ENCODE data around the gene ATAD1. TPM values are rescaled to one million over a fixed set of nuclear protein-coding genes. Genes with fewer than 3 reads are reported as not detected.
"Not testable (repeated sequence)": the region's sequence is repeated elsewhere in the genome, so short reads cannot be mapped to it uniquely, and the experiment has no call there.

ATAD1 gene
- total and polyA plus RNA-seq, 4 experiments from 2014 or later: 39.6 to 52.0 (median 44.0) TPM

DNA sequence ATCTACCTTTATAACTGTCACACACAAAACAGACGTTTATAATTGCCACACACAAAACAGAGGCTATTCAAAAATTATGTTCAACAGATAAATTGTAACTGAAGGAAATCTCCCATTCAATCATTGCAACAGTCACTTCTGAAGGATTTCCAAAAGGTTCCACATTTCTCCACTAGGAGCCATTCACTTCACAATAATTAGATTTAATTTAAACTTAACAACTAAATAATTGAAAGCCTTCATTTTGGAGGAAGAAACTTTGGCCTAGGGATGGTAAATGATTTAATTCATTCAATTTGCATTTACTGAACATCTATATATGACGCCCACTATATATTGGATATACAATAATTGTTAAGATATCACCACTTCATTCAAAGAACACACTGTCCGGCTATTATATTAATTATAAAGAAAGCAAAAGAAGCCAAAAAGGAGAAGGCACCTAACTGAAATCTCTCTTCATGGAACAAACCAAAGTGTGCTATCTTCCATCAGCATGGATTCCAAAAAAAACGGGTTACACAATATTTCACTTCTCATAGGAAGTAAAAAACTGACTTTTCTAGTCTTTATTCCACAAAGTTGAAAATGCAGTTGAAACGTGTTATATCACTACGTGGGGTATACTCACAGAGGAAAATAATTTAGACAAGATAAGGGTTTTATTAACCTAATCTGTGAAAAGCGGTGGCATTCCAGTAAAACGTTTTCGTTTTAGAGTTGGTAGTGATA, 1.7 kb downstream of the ATAD1 start:
- H3K27me3 Mint-ChIP-seq: no peaks in the 10 kb centered on the region
- CTCF ChIA-PET (ENCODE audit: partially characterized antibody): interaction anchor here (0.9 to 1.4 kb wide), 2 partner anchors 43 to 573 kb away, joined by 3 read pairs; no protein-coding TSS in a partner anchor
- peak overlapping the region; percentile 88 to 98 (median 94) for H3K4me3 Mint-ChIP-seq
- intact Hi-C loops (cut with micrococcal nuclease): loop anchor here (10.0 kb wide), 2 partner anchors 1598 to 1828 kb away; partner anchors contain the start of genes IFIT5 and PANK1
- Histone ChIP-seq H3K4me3 (ENCODE audit: low read length in 2 of 2) (no peak overlapping the region), H3K9me3 (ENCODE audit: control insufficient read depth in 1 of 2, low read length in 2 of 2) (no peaks in the 10 kb centered on the region), H3K4me1 (ENCODE audit: insufficient read depth, low read length) (peaks cover 46% of the 10 kb centered on the region), H3K27me3 (ENCODE audit: insufficient read depth, low read length) (no peaks in the 10 kb centered on the region), H3K36me3 (ENCODE audit: insufficient read depth, low read length) (no peaks in the 10 kb centered on the region), H3K27ac (ENCODE audit: low read depth, low read length) (peak overlapping the region; percentile 94)
- H3K36me3 Mint-ChIP-seq: peaks cover 12 to 28% of the 10 kb centered on the region in 2 donors
- no peaks in the 10 kb centered on the region for H3K9me3 Mint-ChIP-seq
- no peak for DNase-seq
- H3K4me1 Mint-ChIP-seq: peaks cover 32 to 51% (median 41%) of the 10 kb centered on the region in 4 donors
- H3K27ac Mint-ChIP-seq: peak overlapping the region in 6 of 7 donors; percentile 6 to 98 (median 68)
- POLR2A ChIA-PET (ENCODE audit: partially characterized antibody): interaction anchor here (1.3 kb wide), 1 partner anchor 767 kb away, joined by 4 read pairs; the partner anchor contains the start of gene RNLS

DNA sequence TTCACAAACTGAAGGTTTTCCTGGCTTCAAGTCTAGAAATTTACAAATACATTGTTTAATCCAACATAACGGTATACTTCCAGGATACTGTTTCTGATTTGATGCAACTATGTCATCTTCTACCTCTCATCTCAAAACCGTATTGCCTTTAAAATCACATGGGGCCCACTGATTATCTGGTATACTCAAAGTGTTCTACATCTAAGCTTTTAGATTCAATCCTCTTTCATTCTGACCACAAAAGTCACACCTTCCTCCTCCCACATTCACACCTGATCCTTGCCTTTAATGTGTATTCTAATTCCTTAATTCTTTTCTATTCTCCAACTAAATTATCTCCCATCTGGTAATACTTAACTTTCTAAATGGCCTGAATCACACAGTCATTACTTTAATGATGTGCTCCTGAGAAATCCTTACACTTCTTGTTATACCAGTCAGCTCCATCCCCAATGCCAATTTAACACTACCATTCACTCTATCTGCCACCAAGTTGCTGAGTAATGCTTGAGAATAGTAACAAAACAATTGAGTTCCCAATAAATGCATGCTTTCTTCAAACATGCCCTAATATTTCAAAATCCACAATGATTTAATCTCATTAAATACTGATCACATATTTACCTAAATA, 13.0 kb downstream of the ATAD1 start:
- no peak for DNase-seq

DNA sequence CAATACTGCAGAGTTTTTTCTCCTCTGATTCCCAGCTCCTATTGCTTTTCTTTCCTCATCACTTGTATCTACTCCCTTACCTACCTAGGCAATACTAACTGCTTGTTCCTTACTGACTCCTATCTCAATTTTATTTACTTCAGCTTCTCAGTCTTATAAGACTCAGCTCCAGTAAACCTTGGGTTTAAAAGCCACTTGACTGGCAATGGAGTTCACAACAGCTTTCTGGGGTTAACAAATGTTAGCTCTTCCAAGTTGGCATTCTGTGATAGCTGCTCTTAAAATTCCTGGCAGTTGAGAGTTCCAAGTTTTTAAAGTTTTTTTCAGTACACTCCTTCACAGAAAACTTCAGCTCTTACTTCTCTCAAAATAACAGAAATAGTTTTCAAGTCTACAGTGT, 14.2 kb downstream of the ATAD1 start:
- Mint-ChIP-seq H3K27me3 (no peaks in the 10 kb centered on the region), H3K4me3 (peak overlapping the region in 1 of 8 donors; percentile 27), H3K27ac (no peak overlapping the region), H3K36me3 (peaks cover 63 to 76% of the 10 kb centered on the region in 2 donors), H3K9me3 (peaks cover 0 to 16% (median 11%) of the 10 kb centered on the region in 8 donors), H3K4me1 (peaks cover 39 to 42% (median 41%) of the 10 kb centered on the region in 4 donors)
- Histone ChIP-seq H3K27me3 (ENCODE audit: insufficient read depth, low read length) (no peaks in the 10 kb centered on the region), H3K36me3 (ENCODE audit: insufficient read depth, low read length) (no peaks in the 10 kb centered on the region), H3K9me3 (ENCODE audit: control insufficient read depth in 1 of 2, low read length in 2 of 2) (no peaks in the 10 kb centered on the region), H3K27ac (ENCODE audit: low read depth, low read length) (no peak overlapping the region), H3K4me3 (ENCODE audit: low read length in 2 of 2) (no peak overlapping the region), H3K4me1 (ENCODE audit: insufficient read depth, low read length) (peaks cover 18% of the 10 kb centered on the region)
- ChIA-PET CTCF (ENCODE audit: partially characterized antibody) (interaction anchor here (1.5 kb wide), 1 partner anchor 15 kb away, joined by 4 read pairs; the partner anchor contains the start of gene ATAD1), POLR2A (ENCODE audit: partially characterized antibody) (interaction anchor here (1.3 kb wide), 1 partner anchor 11 kb away, joined by 3 read pairs; no protein-coding TSS in a partner anchor)
- intact Hi-C loops (cut with micrococcal nuclease): no loop called here
- DNase-seq: no peak

More for the DNA sequence above, 13.0 kb downstream of the ATAD1 start:
- Mint-ChIP-seq H3K36me3 (peaks cover 63 to 76% of the 10 kb centered on the region in 2 donors), H3K27me3 (no peaks in the 10 kb centered on the region), H3K27ac (peak overlapping the region in 4 of 7 donors; percentile 8 to 60 (median 22)), H3K4me3 (peak overlapping the region in 1 of 8 donors; percentile 0), H3K4me1 (peaks cover 34 to 41% (median 37%) of the 10 kb centered on the region in 4 donors), H3K9me3 (peaks cover 0 to 16% (median 11%) of the 10 kb centered on the region in 8 donors)
- peaks cover 18% of the 10 kb centered on the region for H3K4me1 ChIP-seq (ENCODE audit: insufficient read depth, low read length)
- H3K27ac ChIP-seq (ENCODE audit: low read depth, low read length): no peak overlapping the region
- intact Hi-C loops (cut with micrococcal nuclease): no loop called here
- no peaks in the 10 kb centered on the region for H3K9me3 ChIP-seq (ENCODE audit: control insufficient read depth in 1 of 2, low read length in 2 of 2)
- no peaks in the 10 kb centered on the region for H3K36me3 ChIP-seq (ENCODE audit: insufficient read depth, low read length)
- ChIA-PET POLR2A (ENCODE audit: partially characterized antibody) (interaction anchor here (0.7 to 1.3 kb wide), 2 partner anchors 10 to 13 kb away, joined by 3 read pairs; partner anchors contain the start of gene ATAD1), CTCF (ENCODE audit: partially characterized antibody) (interaction anchor here (1.6 kb wide), 1 partner anchor 587 kb away, joined by 3 read pairs; no protein-coding TSS in a partner anchor)
- no peaks in the 10 kb centered on the region for H3K27me3 ChIP-seq (ENCODE audit: insufficient read depth, low read length)
- H3K4me3 ChIP-seq (ENCODE audit: low read length in 2 of 2): no peak overlapping the region

DNA sequence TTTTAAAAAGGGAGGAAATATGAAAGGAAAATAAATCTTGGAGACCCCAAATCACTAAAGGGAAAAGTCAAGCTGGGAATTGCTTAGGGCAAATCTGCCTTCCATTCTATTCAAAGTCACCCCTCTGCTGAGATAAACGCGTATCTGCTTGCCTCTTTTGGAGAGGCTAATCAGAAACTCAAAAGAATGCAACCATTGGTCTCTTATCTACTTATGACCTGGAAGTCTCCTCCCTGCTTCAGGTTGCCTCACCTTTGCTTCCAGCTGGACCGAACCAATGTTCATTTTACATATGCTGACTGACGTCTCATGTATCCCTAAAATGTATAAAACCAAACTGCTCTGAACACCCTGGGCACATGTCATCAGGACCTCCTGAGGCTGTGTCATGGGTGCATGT, 14.7 kb downstream of the ATAD1 start:
- H3K27me3 Mint-ChIP-seq: no peaks in the 10 kb centered on the region
- no peak for DNase-seq
- Histone ChIP-seq H3K4me3 (ENCODE audit: low read length in 2 of 2) (no peak overlapping the region), H3K36me3 (ENCODE audit: insufficient read depth, low read length) (no peaks in the 10 kb centered on the region), H3K27ac (ENCODE audit: low read depth, low read length) (no peak overlapping the region), H3K9me3 (ENCODE audit: control insufficient read depth in 1 of 2, low read length in 2 of 2) (no peaks in the 10 kb centered on the region), H3K4me1 (ENCODE audit: insufficient read depth, low read length) (peaks cover 18% of the 10 kb centered on the region), H3K27me3 (ENCODE audit: insufficient read depth, low read length) (no peaks in the 10 kb centered on the region)
- peaks cover 60 to 76% of the 10 kb centered on the region in 2 donors for H3K36me3 Mint-ChIP-seq
- peaks cover 40 to 46% (median 42%) of the 10 kb centered on the region in 4 donors for H3K4me1 Mint-ChIP-seq
- ChIA-PET POLR2A (ENCODE audit: partially characterized antibody) (interaction anchor here (1.3 kb wide), 1 partner anchor 11 kb away, joined by 3 read pairs; no protein-coding TSS in a partner anchor), CTCF (ENCODE audit: partially characterized antibody) (interaction anchor here (1.5 kb wide), 1 partner anchor 15 kb away, joined by 4 read pairs; the partner anchor contains the start of gene ATAD1)
- peaks cover 0 to 16% (median 11%) of the 10 kb centered on the region in 8 donors for H3K9me3 Mint-ChIP-seq
- no peak overlapping the region for H3K4me3 Mint-ChIP-seq
- H3K27ac Mint-ChIP-seq: peak overlapping the region in 1 of 7 donors; percentile 53
- intact Hi-C loops (cut with micrococcal nuclease): no loop called here

DNA sequence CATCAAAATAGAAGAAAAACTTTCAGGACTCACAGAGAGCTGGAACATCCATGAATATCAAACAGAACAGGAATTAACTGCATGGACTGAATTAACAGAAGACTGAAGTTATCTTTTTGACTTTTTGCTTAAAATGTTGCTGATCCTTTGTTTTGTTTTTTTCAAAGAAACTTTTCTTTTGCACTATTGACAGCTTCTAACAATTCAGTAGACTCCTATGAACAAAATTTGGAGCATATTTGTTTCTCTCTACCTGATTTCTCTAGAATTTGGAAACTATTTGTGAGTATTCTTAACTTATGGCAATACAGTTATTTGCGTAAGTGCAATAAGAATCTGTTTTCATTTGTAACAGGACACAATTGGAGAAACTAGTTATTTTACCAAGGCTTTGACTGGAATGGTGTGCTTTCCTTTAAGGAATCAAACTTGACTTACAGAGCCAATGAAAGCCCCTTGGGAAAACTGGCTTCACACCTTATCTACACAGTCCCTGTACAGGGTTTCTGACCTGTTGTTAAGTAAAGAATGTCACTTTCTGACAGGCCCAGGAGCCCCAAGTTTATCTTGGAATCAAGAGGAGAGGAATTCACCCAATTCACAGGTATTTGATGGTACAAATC, 16.1 kb downstream of the ATAD1 start:
- intact Hi-C loops (cut with micrococcal nuclease); H3K36me3 ChIP-seq (ENCODE audit: insufficient read depth, low read length); H3K27me3 Mint-ChIP-seq; H3K27ac ChIP-seq (ENCODE audit: low read depth, low read length); H3K27me3 ChIP-seq (ENCODE audit: insufficient read depth, low read length); H3K4me3 Mint-ChIP-seq; POLR2A ChIA-PET (ENCODE audit: partially characterized antibody); CTCF ChIA-PET (ENCODE audit: partially characterized antibody); DNase-seq; H3K4me3 ChIP-seq (ENCODE audit: low read length in 2 of 2); H3K9me3 ChIP-seq (ENCODE audit: control insufficient read depth in 1 of 2, low read length in 2 of 2): not testable (repeated sequence)
- Mint-ChIP-seq H3K9me3 (peaks cover 0 to 16% (median 11%) of the 10 kb centered on the region in 8 donors), H3K27ac (peak overlapping the region in 1 of 7 donors; percentile 29), H3K36me3 (peaks cover 62 to 78% of the 10 kb centered on the region in 2 donors), H3K4me1 (peaks cover 42 to 55% (median 47%) of the 10 kb centered on the region in 4 donors)
- H3K4me1 ChIP-seq (ENCODE audit: insufficient read depth, low read length): peaks cover 24% of the 10 kb centered on the region

DNA sequence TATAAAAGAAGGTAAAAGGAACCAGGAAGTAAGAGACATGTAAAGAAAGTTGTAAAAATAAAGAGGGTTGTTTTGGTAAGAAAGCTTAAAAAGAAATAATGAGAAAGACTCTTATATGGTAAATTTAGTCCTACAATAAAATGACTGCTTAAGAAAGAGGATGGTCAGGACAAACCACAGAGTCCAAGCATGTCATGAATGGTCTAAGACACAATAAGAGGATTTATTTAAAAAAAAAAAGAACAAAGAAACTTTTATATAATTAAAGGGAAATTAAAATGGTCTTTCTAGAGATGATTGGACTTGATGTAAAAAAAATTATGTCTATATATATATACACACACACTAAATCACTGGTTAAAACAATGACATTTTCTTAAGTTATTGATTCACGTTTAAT, 18.2 kb downstream of the ATAD1 start:
- no peak overlapping the region for H3K27ac ChIP-seq (ENCODE audit: low read depth, low read length)
- DNase-seq: no peak
- H3K4me3 ChIP-seq (ENCODE audit: low read length in 2 of 2): no peak overlapping the region
- Mint-ChIP-seq H3K36me3 (peaks cover 46 to 59% of the 10 kb centered on the region in 2 donors), H3K4me3 (no peak overlapping the region), H3K27ac (no peak overlapping the region), H3K4me1 (peaks cover 31 to 52% (median 39%) of the 10 kb centered on the region in 4 donors), H3K27me3 (no peaks in the 10 kb centered on the region), H3K9me3 (peaks cover 0 to 16% (median 11%) of the 10 kb centered on the region in 8 donors)
- CTCF ChIA-PET (ENCODE audit: partially characterized antibody): no interaction called here
- H3K36me3 ChIP-seq (ENCODE audit: insufficient read depth, low read length): no peaks in the 10 kb centered on the region
- no peaks in the 10 kb centered on the region for H3K9me3 ChIP-seq (ENCODE audit: control insufficient read depth in 1 of 2, low read length in 2 of 2)
- POLR2A ChIA-PET (ENCODE audit: partially characterized antibody): no interaction called here
- peaks cover 16% of the 10 kb centered on the region for H3K4me1 ChIP-seq (ENCODE audit: insufficient read depth, low read length)
- no peaks in the 10 kb centered on the region for H3K27me3 ChIP-seq (ENCODE audit: insufficient read depth, low read length)
- intact Hi-C loops (cut with micrococcal nuclease): no loop called here
